Fibroblast of skin of abdomen (primary cell): ENCODE data around the gene SMYD5.
"Not testable (repeated sequence)": the region's sequence is repeated elsewhere in the genome, so short reads cannot be mapped to it uniquely, and the experiment has no call there.

ENCODE experiments used
- DNase-seq: peaks from one replicate; pipeline ENCODE4 v3.0.0-alpha.2; 2013

The SMYD5 gene

DNA sequence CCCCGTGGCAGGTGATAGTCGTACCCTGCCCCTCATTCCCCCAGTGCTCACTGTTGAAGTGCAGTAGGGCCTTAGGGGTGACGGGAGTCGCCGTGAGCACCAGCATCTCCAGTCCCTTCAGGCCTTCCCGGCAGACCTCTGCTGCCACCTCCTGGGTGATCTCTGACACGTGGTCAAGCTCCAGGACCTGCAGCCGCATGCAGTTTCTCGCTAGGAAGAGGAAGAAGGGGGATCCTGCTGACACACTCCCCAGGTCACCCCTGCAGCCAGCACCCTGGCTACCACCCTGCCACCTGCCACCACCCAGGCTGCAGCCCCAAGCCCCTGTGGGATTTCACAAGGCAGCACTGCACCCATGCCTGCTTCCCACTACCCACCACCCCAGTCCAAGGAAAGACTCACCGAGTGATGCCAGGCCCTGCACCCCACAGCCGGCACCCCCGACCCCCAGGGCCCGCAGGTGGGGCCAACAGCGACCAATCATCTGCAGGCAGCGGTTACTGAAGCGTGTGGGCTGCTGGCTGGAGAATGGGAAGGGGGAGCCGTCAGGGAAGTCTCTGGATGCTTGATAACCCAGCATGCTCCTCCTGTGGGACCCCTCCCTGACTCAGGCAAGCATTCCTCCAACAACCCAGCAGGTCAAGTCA lies 46.4 kb downstream of the SMYD5 start:
- DNase-seq = no peak

DNA sequence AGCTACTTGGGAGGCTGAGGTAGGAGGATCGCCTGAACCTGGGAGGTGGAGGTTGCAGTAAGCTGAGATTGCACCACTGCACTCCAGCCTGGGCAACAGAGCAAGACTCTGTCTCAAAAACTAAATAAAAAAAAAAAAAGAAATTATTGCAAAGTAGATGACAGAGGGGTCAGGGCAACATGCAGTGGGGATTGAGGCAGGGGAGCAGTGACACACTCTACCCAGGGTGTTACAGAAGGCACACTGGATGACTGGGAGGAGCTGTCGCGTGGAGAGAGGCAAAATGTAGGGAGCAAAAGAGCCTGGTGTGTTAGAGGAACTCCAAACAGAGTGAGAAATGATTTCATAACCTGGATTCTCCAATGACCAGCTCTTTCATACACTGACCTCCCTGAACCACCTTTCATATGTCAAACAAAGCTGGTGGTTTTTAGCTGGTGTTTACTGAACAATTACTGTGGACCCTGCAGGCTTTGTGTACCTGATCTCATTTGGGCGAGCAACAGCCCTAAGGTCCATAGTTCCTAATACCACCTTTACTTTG lies 48.1 kb downstream of the SMYD5 start:
- no peak for DNase-seq

GRCh38 chr2:73262691-73263429 lies 48.8 kb downstream of the SMYD5 start:
- not testable (repeated sequence) for DNase-seq

GRCh38 chr2:73263540-73264331 lies 49.7 kb downstream of the SMYD5 start:
- no peak for DNase-seq

- no peak for DNase-seq
These were observed 50.2 kb downstream of the SMYD5 start for GRCh38 chr2:73264332-73264606.

DNA sequence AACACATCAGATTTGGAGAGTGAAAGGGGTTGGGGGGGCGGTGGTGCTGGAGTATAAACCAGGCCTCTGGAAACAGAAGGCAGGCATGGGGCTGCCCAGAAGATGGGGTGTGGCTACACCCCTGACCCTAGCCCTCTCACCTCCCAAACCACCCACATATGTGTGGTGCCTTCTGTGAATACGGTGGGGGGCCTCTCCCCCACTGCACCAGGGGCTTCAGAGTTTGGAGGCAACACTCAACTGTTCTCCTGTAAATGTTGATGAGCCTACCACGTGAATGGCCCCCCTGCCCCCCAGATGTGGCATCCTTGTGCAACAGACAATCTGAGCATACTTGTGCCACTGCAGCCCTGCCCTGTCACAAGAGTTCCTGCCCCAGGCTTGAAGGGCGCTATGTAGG lies 50.7 kb downstream of the SMYD5 start:
- no peak for DNase-seq

DNA sequence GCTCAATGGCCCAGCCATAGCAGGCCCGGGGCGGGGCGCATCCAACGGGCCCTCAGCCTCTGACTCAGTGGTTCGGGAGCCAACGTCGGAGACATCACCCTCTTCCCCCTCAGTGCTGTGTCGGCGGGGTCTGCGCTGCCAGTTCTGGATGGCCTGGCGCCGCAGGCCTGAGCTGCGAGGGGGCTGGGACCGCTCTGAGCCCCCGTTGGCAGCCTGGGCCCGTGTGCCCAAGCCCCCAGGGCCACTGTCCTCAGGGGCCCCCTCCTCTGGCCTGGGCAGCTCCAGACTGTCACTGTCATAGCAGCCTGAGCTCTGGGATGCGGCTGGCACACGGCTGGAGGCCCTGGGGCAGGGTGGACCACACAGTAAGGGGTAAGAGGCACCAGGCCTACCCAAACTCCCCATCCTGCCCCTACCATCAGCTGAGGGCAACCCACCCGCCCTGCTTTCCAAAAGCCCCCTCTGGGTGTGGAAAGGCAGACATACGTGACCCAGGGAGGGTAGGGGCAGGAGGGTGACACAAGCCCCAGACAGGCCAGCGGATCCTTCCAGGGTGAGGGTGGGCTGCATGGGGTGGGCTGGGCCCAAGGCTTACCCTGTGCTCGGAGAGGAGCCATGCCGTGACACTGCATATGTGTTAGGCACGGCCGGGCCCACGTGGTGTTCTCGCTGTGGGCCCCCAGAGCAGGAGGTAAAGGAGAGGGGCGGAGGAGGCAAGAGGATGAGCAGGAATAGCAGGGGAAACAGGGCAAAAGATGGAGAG lies 51.4 kb downstream of the SMYD5 start:
- DNase-seq = no peak

DNA sequence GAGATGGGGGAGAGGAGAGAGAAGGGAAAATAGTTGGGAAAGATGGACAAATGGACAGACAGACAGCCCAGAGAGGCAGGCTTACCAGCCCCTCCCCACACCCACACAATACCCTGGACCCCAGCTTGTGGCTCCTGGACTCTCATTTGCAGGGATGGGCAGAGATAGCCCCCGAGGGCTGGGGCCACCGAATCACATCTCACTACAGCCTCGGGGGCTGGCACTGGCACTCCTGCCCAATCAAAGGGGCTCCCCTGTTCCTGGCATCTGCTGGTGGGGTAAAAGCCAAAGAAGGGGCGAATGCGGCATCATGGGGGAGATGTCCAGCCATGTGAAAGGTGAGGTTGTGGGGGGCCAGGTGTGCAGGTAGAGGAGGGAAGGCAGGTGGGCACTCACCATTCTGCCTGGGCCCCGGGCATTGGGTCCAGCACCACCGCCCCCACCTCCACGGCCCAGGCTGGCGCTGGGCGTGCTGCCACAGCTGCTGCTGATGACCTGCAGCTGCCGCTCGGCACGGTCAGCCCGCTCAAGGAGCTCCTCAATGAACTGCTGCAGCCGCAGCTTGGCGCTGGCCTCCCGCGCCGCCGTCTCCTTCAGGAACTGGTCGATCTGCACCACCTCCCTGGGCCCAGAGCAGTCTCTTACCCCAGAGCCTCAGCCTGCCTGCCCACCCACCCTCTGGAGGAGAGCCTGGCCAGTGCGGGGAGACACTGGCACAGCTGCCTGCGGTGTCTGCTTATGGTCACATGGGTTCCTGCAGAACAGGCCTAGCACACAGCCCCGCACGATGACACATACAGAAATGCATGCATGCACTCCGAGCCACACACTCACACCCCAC lies 52.2 kb downstream of the SMYD5 start:
- DNase-seq = peak; percentile 14

DNA sequence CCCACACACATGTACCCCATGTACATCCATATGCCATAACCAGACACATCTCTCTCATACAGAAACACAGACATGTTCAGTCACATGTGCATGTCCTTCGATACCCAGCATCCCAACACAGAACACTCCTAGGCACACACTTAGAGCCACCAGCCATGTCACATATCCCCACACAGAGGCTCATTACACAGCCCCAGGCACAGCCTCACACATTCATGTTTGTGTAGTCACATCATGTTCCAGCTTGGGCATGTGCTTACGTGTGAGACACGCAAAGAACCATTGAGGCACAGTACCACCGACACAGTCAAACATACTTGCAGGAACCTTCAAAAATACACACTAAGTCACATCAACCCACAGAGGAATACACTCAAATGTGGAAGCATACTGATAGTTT lies 53.0 kb downstream of the SMYD5 start:
- no peak for DNase-seq

GRCh38 chr2:73268366-73268829 lies 54.4 kb downstream of the SMYD5 start:
- no peak for DNase-seq

DNA sequence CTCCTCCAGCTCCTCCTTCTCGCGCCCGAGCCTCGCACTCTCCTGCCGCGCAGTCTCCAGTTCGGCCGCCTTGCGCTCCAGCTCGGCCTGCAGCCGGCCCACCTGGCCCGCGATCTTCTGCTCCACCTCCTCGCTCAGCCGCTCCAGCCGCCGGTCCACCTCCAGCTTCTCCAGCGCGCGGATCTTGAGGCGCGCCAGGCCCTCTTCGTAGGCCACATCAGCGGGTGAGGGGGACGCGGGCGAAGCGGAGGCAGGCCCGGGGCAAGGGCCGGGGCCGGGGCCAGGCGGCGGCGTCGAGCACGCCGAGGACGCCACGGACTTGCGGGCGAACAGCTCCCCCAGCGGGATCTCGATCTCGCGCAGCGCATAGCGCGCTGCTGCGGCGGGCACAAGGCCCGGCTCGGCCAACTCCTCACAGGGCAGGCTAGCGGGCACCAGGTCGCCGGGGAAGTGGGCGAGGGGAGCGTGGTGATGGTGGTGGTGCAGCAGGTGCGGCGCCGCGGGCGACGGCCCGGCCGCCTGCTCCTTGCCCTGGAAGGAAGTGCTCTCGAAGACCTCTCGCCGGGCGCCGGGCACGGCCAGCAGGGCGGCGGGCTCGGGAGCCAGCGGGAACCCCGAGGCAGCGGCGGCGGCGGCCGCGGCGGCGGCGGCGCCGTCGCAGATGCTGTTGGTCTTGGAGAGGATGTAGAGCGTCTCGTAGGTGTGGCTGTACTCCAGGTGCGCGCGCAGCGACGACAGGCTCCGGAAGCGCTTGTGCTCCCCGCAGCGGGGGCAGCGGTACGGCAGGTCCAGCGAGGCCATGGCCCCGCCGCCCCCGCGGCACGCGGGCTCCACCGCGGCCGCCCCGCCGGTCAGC lies 55.0 kb downstream of the SMYD5 start:
- no peak for DNase-seq

DNA sequence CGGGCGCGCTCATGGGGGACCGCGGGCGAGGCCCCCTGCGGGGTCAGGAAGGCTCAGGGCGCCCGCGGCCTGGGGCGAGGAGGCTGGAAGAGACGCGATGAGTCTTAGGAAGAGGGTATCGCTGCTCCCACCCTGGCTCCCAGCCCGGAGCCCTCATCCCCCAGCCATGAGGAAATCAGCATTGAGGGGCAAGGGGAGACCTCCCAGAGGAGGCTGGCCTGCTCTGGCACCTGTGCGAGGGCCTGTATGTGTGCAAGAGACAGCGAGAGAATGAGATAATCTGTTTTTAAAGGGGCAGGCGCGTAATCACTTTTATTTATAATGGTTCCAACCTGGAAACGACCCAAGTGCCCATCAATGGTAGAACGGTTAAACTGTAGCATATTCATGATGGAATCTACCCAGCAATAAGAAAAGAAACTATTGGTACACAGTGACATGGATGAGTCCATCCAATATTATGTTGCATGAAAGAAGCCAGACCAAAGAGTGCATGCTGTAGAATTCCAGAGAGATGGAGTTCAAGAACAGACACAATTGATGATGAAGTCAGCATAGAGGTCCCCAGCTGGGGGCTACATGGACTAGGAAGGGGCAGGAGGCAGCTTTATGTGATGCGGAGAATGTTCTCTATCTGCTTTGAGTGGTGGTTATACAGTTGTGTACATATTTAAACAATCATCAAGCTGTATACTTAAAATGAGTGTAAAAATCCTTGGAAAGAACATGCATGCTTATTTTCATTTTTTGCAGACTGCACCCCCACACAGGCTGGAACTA lies 55.8 kb downstream of the SMYD5 start:
- no peak for DNase-seq

DNA sequence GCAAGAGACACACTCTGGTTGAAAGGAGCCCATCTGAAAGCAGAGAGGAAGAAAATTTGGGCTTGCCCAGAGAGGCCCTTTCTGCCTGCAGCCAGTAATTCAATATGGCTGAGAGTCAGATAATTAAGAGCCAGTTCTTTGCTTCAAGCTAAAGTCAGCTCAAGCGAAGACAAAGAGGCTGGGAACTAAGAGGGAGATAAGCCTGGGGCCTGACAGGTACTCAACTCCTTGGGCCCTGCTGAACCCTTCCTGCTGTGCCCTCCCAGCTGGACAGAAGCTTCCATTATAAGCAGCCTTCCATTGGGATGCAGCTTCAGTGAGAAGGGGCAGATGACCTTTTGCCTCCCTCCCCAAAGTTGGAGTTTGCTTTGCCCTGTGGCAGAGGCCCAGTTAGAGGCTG lies 58.2 kb downstream of the SMYD5 start:
- DNase-seq = no peak
